ENCODE data around the gene CARS1. TPM values are rescaled to one million over a fixed set of nuclear protein-coding genes. Genes with fewer than 3 reads are reported as not detected.

The CARS1 gene
- total and polyA plus RNA-seq, 2 of the 8 experiments (the other 6 are each of a cell fraction or from before 2014, with no cell fraction given): 44.1 to 100 TPM

DNA sequence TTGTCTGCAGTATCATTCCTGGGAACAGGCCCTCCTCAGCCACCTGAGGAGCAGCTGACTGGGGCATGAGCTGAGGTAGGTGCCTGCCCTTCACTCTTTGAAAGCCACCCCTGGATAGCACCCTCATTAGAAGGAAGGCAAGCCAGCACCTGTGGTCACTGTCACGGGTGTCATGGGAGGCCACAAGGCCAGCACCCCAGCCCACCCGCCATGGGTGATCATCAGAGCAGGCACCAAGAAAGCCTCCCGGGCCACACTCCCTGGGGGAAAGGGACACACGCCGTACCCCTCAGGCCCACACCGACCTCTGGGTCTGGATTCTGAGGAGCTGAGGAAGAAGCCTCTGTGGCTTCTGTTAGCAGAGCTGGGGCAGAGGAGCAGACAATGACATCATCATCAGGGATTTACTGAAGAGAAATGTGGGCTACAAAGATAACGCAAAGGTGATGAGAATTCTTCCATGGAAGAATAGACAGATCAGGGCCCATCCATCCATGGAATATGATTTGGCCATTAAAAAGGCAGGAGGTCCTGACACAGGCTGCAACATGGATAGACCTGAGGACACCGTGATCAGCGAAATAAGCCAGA is 48.4 kb downstream of the CARS1 start (continued):
- TF ChIP-seq CTCF (IDR thresholded peaks at IDR 0.05; ENCODE audit: control extremely low read depth in 1 of 3, insufficient read depth in 1 of 3, low read depth in 1 of 3, low read length in 3 of 3) (no peak), BRCA1 (IDR thresholded peaks at IDR 0.05; ENCODE audit: low read depth, low read length) (no peak), SUZ12 (IDR thresholded peaks at IDR 0.05; ENCODE audit: low read length) (no peak), TEAD4 (IDR thresholded peaks at IDR 0.05; ENCODE audit: low read depth, low read length) (no peak), CHD1 (IDR thresholded peaks at IDR 0.05; ENCODE audit: low read depth, low read length) (no peak), RAD21 (IDR thresholded peaks at IDR 0.05 in 1 of 2, conservative IDR thresholded peaks at IDR 0.05 in 1 of 2; ENCODE audit: low read depth in 2 of 2, low read length in 2 of 2) (no peak), NRF1 (IDR thresholded peaks at IDR 0.05; ENCODE audit: low read depth, low read length) (no peak)
